HG03139 (cell line): Measurements from ENCODE around the gene SLBP.

Experiments
- ATAC-seq: cut with Tn5 transposase; IDR thresholded peaks from one replicate; pipeline ENCODE4 v1.9.1; 2021; ENCODE audit not compliant: unreplicated experiment

The SLBP gene

GRCh38 chr4:1712216-1713002 lies at the start of gene SLBP:
Gene SLBP, minus strand, starts transcription at chr4:1712319. Its CDS starts 131 bp downstream, at chr4:1712188.
- peak; percentile 71 for ATAC-seq

- no peak for ATAC-seq
Observed at GRCh38 chr4:1761130-1761689, 49.1 kb upstream of the SLBP start.

GRCh38 chr4:1760521-1761071 lies 48.5 kb upstream of the SLBP start:
- ATAC-seq: no peak

GRCh38 chr4:1759818-1760223 lies 47.7 kb upstream of the SLBP start:
- no peak for ATAC-seq

GRCh38 chr4:1759170-1759817 lies 47.2 kb upstream of the SLBP start:
- ATAC-seq: no peak

- ATAC-seq: no peak
Observed at GRCh38 chr4:1758306-1759121, 46.4 kb upstream of the SLBP start.

GRCh38 chr4:1757836-1758235 lies 45.7 kb upstream of the SLBP start:
- no peak for ATAC-seq

DNA sequence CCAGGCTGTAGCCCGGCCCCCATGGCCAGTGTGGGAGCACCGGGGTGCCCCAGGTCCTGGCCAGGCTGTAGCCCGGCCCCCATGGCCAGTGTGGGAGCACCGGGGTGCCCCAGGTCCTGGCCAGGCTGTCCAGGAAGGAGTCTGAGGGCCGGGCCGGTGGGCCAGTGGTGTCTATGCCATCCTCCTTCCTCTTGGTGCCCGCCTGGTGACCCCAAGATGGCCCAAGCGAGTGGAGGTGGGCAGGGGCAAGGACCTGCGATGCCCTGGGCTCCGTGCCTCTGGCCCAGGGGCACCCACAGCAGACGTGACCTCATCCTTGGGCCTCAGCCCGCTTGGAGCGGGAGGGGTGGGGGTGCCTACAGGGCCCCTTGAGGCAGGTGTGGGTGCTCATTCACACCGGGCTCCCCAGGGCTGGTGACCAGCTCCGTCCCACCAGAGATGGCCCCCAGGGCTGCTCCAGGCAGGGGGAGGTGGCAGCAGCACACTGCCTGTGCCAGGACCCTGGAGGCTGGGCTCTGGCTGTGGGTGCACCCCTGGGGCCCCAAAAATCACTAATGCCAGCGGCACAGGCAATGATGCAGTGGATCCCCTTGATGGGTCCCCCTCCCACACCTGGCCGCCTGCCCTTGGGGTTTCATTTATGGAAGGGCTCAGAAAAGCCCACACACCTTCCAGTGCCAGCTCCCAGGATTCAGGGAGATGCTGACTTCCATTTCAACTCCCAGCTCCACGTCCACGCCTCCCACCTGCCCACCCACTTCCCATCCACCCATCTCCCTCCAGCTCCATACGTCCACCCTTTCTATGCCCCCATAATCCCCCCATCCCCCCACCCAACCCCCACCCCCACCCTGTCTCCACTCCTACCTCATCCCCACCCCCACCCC lies 45.0 kb upstream of the SLBP start:
- no peak for ATAC-seq

DNA sequence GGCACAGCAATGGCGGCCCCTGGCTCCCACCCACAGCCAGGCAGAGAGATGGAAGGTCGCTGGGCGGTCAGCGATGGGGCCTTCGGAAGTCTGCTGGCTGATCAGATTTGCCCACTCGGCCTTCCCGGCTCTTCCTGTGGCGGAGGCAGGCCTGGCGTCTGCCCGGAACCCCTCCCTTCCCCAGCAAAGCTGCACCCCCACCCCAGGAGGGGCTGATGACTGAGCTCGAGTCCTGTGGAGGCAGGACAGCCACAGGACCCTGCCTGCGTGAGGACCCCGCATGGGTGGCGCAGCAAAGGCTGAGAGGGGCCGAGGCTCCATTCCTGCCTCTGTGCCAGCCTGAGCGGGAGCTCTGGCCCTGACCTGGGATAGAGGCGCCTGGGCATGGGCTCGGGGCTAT lies 44.0 kb upstream of the SLBP start:
- no peak for ATAC-seq

DNA sequence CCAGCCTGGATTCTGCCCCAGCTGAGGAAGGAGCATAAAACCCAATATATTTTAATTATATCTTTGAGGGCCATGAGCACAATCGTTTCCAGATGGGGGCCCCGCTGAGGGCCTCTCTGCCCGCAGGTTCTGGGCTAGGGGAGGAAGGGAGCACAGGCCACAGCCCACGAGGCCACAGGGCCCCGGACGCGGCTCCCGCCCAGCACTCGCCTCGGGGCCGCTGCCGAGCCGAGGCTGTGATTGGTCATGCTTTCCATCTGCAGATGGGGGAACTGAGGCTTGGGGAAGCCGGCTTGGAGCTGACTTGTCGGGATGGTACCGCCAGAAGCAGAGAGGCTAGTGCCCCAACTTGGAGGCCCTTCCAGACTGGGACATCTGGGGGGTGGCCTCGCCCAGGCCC lies 43.2 kb upstream of the SLBP start:
- ATAC-seq: no peak

DNA sequence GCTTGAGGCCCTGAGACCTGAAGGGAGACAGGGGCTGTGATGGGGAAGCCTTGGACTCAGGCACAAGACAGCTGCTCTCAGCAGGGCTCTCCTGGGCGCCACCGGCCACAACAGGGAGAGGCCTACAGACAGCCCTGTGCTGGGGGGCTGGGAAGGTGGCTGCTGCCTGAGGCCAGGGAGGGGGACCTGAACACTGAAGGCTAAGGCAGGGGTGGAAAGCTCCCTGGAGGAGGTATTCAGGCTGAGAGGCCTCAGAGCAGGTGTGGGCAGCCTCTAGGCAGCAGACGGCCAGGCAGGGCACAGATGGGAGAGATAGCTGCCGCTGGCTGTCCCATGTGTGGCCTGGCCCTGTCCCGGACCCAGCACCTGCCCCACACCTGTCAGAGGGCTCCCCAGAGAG lies 42.2 kb upstream of the SLBP start:
- ATAC-seq: no peak

- no peak for ATAC-seq
Observed at GRCh38 chr4:1753697-1754311, 41.7 kb upstream of the SLBP start.

GRCh38 chr4:1753294-1753696 lies 41.2 kb upstream of the SLBP start:
- ATAC-seq: no peak

DNA sequence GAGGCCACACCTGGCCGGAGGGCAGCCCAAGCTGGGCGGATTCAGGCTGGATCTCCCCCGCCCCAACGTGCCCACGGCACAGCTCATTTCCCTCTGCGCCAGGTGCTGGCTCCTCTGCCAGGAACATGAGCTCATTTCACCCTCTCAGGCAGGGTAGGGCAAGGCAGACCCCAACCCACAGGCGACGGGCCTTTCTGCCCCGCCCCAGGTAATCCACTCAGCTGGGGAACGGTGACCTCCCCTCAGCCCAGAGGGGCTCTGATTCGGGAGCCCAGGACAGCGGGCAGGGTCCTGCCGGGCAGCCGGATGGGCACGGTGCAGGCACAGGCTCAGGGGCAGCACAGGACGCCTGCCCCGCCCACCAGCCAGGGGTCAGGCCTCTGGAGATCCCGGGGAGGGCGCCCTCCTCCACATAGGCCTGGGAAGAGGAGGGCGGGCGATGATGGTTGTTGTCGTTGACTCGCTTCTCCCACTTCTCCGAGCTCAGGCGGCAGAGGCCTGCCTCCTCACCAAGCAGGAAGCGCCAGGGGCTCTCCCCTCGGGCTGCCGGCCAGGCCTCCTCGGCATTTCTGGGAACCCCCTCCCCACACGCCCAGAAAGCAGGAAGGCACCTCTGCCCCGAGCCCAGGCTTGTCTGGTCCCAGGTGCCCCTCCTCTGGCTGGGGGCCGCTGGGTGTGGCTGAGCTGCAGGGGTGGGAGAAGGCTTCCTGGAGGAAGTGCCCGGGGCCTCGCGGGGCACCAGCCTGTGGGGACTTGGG lies 40.3 kb upstream of the SLBP start:
- no peak for ATAC-seq

- no peak for ATAC-seq
Observed at GRCh38 chr4:1751919-1752283, 39.8 kb upstream of the SLBP start.

- no peak for ATAC-seq
Observed at GRCh38 chr4:1751155-1751918, 39.2 kb upstream of the SLBP start.

DNA sequence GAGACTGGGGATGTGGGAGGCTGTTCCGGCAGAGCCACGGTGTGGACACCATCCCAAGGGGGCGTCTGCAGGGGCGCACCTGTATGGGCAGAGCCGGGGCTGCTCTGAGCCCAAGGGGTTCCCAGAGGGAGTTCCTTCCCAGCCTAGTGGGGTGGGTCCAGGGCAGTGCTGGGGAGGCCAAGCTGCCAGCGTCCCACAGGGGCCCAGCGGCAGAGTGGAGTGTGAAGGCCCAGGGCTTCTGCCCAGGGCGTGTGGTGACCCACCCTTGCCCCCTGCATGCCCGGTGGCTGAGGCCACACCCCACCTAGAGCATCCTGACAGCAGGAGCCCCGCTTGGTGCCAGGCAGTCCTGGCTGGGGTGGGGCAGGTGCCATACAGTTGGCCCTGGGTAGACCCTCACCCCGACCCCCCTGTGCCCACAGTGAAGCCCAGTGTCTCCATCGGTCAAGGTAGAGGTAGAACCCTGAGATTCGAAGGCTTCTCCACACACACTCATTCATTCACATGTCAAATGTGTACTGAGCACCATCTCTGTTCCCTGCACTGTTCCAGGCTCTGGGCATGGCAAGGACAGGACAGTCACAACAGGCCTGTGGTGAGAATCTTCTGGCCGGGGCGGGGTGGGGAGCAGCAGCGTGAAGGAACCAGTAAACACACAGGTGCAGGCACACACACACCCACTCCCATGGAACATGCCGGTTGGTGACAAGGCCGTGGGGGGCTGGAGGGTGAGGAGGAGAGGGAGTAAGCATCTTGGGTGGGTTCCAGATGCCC lies 38.4 kb upstream of the SLBP start:
- ATAC-seq: no peak

DNA sequence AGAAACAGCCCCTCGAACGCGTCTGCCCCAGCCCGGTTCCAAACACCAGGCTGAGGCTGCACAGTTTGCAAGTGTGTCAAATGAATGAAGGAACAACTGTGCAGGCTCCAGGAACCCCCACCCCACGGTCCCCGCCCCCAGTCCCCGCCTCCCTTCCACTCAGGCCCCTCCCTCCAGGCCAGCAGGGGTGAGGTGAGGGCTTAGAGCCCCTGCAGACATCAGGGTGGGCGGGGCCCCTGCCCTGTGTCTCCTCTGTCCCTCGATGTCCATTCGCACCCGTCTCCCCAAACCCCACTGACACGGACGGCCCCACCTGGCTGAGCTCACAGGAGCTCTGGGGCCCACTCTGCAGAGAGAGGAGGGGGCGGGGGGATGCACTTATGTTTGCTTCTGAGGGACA lies 37.7 kb upstream of the SLBP start:
- no peak for ATAC-seq
